ENCODE measurements around the gene ARHGEF11. TPM values are rescaled to one million over a fixed set of nuclear protein-coding genes. Genes with fewer than 3 reads are reported as not detected.

ARHGEF11 gene
- total RNA-seq, 1 donor from 2014 or later: 29.1 TPM

GRCh38 chr1:156939786-156940334 is 105.7 kb downstream of the ARHGEF11 start:
- Histone ChIP-seq H3K4me1 (no peaks in the 10 kb centered on the region), H3K27me3 (ENCODE audit: low read depth) (no peaks in the 10 kb centered on the region), H3K4me3 (no peak overlapping the region), H3K9me3 (replicated peaks) (no peaks in the 10 kb centered on the region), H3K36me3 (peaks cover 94% of the 10 kb centered on the region), H3K27ac (replicated peaks) (no peak overlapping the region)
- intact Hi-C loops (cut with micrococcal nuclease): no loop called here
- DNase-seq: no peak
- TF ChIP-seq CTCF (IDR thresholded peaks at IDR 0.05; ENCODE audit: borderline replicate concordance): no peak

- no peaks in the 10 kb centered on the region for H3K27me3 ChIP-seq (ENCODE audit: low read depth)
- DNase-seq: no peak
- peaks cover 84% of the 10 kb centered on the region for H3K36me3 ChIP-seq
- H3K4me3 ChIP-seq: no peak overlapping the region
- H3K4me1 ChIP-seq: no peaks in the 10 kb centered on the region
- no peak for TF ChIP-seq CTCF (IDR thresholded peaks at IDR 0.05; ENCODE audit: borderline replicate concordance)
- no peak overlapping the region for H3K27ac ChIP-seq (replicated peaks)
- H3K9me3 ChIP-seq (replicated peaks): no peaks in the 10 kb centered on the region
- intact Hi-C loops (cut with micrococcal nuclease): no loop called here
These were observed 106.7 kb downstream of the ARHGEF11 start for GRCh38 chr1:156938813-156939212.

GRCh38 chr1:156937883-156938282 is 107.7 kb downstream of the ARHGEF11 start:
- no peak for TF ChIP-seq CTCF (IDR thresholded peaks at IDR 0.05; ENCODE audit: borderline replicate concordance)
- Histone ChIP-seq H3K4me1 (no peaks in the 10 kb centered on the region), H3K4me3 (no peak overlapping the region), H3K36me3 (peaks cover 74% of the 10 kb centered on the region), H3K27ac (replicated peaks) (no peak overlapping the region), H3K9me3 (replicated peaks) (no peaks in the 10 kb centered on the region), H3K27me3 (ENCODE audit: low read depth) (no peaks in the 10 kb centered on the region)
- intact Hi-C loops (cut with micrococcal nuclease): no loop called here
- DNase-seq: no peak

- no peak overlapping the region for H3K4me3 ChIP-seq
- H3K27ac ChIP-seq (replicated peaks): no peak overlapping the region
- DNase-seq: no peak
- no peak for TF ChIP-seq CTCF (IDR thresholded peaks at IDR 0.05; ENCODE audit: borderline replicate concordance)
- intact Hi-C loops (cut with micrococcal nuclease): no loop called here
- no peaks in the 10 kb centered on the region for H3K4me1 ChIP-seq
- H3K27me3 ChIP-seq (ENCODE audit: low read depth): no peaks in the 10 kb centered on the region
- H3K36me3 ChIP-seq: peaks cover 63% of the 10 kb centered on the region
- no peaks in the 10 kb centered on the region for H3K9me3 ChIP-seq (replicated peaks)
These were observed 108.8 kb downstream of the ARHGEF11 start for GRCh38 chr1:156936721-156937220.

GRCh38 chr1:156936191-156936590 is 109.4 kb downstream of the ARHGEF11 start:
- Histone ChIP-seq H3K27ac (replicated peaks) (no peak overlapping the region), H3K36me3 (peaks cover 57% of the 10 kb centered on the region)
- TF ChIP-seq CTCF (IDR thresholded peaks at IDR 0.05; ENCODE audit: borderline replicate concordance): no peak

More at GRCh38 chr1:156936191-156936590, 109.4 kb downstream of the ARHGEF11 start:
- Histone ChIP-seq H3K27me3 (ENCODE audit: low read depth) (no peaks in the 10 kb centered on the region), H3K4me1 (peaks cover 3% of the 10 kb centered on the region), H3K9me3 (replicated peaks) (no peaks in the 10 kb centered on the region), H3K4me3 (no peak overlapping the region)
- intact Hi-C loops (cut with micrococcal nuclease): no loop called here
- no peak for DNase-seq
